ENCODE measurements around the gene TBC1D25.

Gene TBC1D25

DNA sequence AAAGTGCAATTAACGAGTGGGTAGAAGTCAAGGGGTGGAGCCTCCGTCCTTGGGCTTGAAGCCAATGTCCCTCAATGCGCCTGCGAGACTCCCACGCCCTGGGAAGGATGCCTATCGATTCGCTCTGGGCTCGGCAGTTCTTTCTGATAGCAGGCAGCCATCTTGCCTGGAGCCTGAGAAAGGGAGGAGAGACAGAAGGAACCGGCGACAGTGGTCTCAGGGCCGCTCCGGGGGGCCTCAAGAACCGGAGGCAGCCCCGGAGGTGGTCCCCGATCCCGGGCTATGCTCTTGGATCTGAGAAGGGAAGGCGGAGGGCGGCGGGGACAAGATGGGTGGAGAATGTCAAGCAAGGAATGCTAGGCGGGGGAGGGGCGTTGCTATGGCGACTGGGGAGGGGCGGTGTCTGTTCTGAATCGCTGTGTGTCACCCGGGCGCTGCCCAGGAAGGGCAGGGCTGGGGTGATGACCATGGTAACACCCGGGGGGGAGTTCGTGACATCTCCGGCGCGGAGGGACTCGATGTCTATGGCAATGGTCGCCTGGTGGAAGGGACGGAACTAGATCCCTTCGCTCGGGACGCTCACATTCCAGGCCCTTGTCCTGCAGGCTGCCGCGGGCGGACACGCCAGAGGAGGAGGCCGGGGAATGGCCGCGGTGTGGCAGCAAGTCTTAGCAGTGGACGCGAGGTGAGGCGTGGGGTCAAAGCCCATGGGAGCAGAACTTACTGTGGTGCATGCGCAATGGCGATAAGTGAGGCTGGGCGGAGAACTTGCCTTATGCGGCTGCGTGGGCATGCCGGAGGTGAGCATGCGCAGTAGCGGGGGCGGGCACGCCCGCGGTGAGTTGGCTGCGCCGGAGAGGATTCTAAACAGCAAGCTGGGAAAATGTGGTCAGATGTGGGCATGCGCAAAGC, 58.1 kb downstream of the TBC1D25 start, which contains the start of gene WDR13:
WDR13 (plus strand) TSS at position 140 of the 912 bp plus-strand sequence; CDS start at position 645, 505 bp downstream.
- DNase-seq: peak; percentile 90
- TF ChIP-seq, protein P1, sequence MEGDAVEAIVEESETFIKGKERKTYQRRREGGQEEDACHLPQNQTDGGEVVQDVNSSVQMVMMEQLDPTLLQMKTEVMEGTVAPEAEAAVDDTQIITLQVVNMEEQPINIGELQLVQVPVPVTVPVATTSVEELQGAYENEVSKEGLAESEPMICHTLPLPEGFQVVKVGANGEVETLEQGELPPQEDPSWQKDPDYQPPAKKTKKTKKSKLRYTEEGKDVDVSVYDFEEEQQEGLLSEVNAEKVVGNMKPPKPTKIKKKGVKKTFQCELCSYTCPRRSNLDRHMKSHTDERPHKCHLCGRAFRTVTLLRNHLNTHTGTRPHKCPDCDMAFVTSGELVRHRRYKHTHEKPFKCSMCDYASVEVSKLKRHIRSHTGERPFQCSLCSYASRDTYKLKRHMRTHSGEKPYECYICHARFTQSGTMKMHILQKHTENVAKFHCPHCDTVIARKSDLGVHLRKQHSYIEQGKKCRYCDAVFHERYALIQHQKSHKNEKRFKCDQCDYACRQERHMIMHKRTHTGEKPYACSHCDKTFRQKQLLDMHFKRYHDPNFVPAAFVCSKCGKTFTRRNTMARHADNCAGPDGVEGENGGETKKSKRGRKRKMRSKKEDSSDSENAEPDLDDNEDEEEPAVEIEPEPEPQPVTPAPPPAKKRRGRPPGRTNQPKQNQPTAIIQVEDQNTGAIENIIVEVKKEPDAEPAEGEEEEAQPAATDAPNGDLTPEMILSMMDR (IDR thresholded peaks at IDR 0.05; ENCODE audit: low read depth, low read length): no peak
- Histone ChIP-seq H3K9me3 (no peaks in the 10 kb centered on the region), H3K36me3 (peaks cover 3% of the 10 kb centered on the region; the same call in 1 of the 2 replicates), H3K4me1 (no peaks in the 10 kb centered on the region), H3K27me3 (no peaks in the 10 kb centered on the region), H3K4me3 (ENCODE audit: low read depth, low read length) (peak within 1 kb of the TSS; percentile 72)

DNA sequence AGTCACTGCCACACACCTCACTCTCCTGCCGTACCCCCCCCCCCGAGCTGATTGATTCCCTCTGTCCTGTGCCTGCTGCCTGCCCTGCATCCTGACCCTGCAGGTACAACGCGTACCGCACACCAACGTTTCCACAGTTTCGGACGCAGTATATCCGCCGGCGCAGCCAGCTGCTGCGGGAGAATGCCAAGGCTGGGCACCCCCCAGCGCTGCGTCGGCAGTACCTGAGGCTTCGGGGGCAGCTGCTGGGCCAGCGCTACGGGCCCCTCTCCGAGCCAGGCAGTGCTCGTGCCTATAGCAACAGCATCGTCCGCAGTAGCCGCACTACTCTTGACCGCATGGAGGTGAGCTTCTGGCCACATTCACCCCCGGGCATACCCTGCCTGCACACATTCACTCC, 59.1 kb downstream of the TBC1D25 start:
- Histone ChIP-seq H3K36me3 (peaks cover 3% of the 10 kb centered on the region; the same call in 1 of the 2 replicates), H3K4me1 (no peaks in the 10 kb centered on the region), H3K27me3 (no peaks in the 10 kb centered on the region), H3K9me3 (no peaks in the 10 kb centered on the region), H3K4me3 (ENCODE audit: low read depth, low read length) (peak overlapping the region; percentile 72)
- DNase-seq: no peak
- TF ChIP-seq, protein P1 (IDR thresholded peaks at IDR 0.05; ENCODE audit: low read depth, low read length): no peak

DNA sequence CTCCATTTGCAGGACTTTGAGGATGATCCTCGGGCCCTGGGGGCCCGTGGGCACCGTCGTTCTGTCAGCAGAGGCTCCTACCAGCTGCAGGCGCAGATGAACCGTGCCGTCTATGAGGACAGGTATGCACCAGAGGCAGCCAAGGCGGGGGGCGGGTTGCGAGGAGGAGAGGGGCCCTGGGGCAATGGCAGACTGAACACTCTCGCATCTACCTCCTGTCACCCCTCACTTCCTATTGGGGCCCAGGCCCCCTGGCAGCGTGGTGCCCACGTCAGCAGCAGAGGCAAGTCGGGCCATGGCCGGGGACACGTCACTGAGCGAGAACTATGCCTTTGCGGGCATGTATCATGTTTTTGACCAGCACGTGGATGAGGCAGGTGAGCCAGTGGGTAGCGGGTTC, 59.8 kb downstream of the TBC1D25 start:
- TF ChIP-seq, protein P1 (IDR thresholded peaks at IDR 0.05; ENCODE audit: low read depth, low read length): no peak
- DNase-seq: no peak
- no peaks in the 10 kb centered on the region for H3K4me1 ChIP-seq
- peaks cover 3% of the 10 kb centered on the region; the same call in 1 of the 2 replicates for H3K36me3 ChIP-seq
- H3K27me3 ChIP-seq: no peaks in the 10 kb centered on the region
- H3K9me3 ChIP-seq: no peaks in the 10 kb centered on the region
- no peak overlapping the region for H3K4me3 ChIP-seq (ENCODE audit: low read depth, low read length)

- no peak for DNase-seq
- TF ChIP-seq, protein P1 (IDR thresholded peaks at IDR 0.05; ENCODE audit: low read depth, low read length): no peak
- no peak overlapping the region for H3K4me3 ChIP-seq (ENCODE audit: low read depth, low read length)
These were observed 60.7 kb downstream of the TBC1D25 start for GRCh38 chrX:48600226-48600625.

DNA sequence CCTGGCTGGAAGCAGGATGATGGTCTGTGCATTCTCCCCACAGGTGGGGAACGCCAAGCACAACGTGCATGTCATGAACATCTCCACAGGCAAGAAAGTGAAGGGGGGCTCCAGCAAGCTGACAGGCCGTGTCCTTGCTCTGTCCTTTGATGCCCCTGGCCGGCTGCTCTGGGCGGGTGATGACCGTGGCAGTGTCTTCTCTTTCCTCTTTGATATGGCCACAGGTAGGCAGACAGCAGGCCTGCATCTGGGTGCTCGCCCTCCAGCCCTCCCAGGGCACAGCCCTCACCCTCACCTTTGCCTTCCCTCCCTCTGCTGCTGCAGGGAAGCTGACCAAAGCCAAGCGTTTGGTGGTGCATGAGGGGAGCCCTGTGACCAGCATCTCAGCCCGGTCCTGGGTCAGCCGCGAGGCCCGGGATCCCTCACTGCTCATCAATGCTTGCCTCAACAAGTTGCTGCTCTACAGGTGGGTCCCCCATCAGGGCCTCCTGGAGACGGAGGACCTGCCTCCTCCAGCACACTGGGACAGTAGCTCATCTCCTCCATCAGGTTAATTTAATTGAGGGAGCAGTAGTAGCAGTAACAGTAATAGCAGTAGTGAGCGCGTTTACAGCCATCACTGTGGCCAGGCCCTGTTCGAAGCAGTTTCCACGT, 62.4 kb downstream of the TBC1D25 start:
- Histone ChIP-seq H3K36me3 (peaks cover 3% of the 10 kb centered on the region; the same call in 1 of the 2 replicates), H3K4me1 (no peaks in the 10 kb centered on the region), H3K9me3 (no peaks in the 10 kb centered on the region), H3K27me3 (no peaks in the 10 kb centered on the region), H3K4me3 (ENCODE audit: low read depth, low read length) (no peak overlapping the region)
- no peak for DNase-seq
- TF ChIP-seq, protein P1 (IDR thresholded peaks at IDR 0.05; ENCODE audit: low read depth, low read length): no peak

More at GRCh38 chrX:48600226-48600625, 60.7 kb downstream of the TBC1D25 start:
- peaks cover 3% of the 10 kb centered on the region; the same call in 1 of the 2 replicates for H3K36me3 ChIP-seq
- no peaks in the 10 kb centered on the region for H3K9me3 ChIP-seq
- H3K27me3 ChIP-seq: no peaks in the 10 kb centered on the region
- H3K4me1 ChIP-seq: no peaks in the 10 kb centered on the region

Data from BE2C (cell line).